GM21528 (cell line): ENCODE measurements around the gene SLCO4A1.

Source experiments
- ATAC-seq: cut with Tn5 transposase; IDR thresholded peaks from one replicate; pipeline ENCODE4 v1.9.1; 2021; ENCODE audit warnings: mild to moderate bottlenecking, moderate library complexity; ENCODE audit not compliant: unreplicated experiment, low FRiP score

The SLCO4A1 gene

DNA sequence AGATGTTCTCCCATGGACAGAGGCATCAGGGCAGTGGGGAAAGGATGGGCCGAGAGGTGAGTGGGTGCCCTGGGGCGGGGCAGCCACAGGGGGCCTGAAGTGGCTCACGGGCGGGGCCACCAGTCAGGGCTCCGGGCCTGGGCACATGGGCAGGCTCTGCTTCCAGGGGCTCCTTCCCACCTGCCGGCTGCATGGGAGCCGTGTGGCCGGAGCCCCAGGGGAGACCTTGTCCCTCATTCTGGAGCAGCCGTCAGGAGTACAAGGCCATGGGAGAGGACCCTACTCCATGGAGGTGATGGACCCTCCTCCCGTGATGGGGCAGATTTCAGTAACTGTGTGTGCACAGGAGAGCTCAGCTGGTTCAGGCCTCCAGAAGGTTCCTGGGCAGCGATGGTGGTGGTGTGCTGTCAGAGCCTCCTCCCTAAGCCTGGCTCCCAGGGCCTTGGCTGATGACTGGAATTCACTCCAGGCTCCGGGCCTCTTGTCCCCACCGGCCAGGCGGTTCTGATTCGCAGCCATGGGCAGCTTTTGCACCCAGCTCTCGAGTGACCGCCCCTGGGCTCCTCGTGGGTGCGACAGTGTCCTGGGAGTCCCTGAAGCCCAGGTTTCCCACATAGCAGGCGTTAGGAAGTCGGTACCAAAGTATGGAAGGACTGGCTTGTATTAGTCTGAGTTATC lies 6.2 kb downstream of the SLCO4A1 start:
- ATAC-seq: no peak

DNA sequence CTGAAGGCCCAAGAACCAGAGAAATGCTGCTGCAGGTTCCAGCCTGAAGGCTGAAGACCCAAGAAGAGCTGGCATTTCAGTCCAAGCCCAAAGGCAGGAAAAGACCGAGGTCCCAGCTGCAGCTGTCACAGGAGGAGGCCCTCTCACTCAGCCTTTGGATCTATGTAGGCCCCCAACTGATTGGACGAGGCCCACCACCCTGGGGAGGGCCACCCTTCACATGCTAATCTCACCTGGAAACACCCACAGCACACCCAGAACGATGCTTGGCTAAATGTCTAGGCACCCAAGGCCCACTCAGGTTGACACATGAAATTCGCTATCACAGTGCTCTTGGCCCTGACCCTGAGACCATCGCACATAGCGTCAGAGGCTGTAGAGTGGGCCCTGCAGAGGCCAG lies 6.8 kb downstream of the SLCO4A1 start:
- ATAC-seq: no peak

DNA sequence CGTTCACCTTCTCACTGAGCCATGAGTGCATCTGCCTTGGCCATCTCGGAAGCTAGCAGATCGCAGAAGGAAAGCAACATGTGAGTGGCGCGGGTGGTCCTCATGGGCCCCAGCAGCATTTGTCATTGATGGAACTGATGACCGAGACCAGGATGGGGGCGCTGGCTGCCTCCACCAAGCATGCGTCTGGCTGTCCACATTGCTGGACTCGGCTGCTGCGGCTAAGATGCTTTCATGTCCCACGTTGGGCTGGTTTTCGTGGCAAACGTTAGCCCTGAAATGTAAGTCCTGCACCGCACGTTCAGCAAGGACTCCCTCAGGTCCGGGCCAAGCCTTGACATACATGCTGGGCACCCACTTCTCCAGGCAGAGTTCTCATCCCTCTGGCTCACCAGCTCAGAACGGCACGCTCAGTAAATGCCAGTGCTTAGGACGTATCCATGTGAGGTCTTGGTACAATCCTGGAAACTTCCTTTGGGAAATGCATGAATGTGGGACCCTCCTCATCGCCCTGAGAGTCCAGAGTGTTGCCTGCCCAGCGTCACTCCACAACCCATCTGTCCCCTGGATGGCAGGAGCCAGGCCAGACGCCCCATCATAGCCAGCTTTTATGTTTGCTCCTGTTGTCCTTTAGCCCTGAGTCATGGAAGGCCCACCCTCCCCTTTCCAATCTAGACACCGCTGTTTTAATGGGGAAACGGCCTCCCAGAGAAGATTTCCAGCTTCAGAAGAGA lies 8.4 kb downstream of the SLCO4A1 start:
- ATAC-seq: no peak

DNA sequence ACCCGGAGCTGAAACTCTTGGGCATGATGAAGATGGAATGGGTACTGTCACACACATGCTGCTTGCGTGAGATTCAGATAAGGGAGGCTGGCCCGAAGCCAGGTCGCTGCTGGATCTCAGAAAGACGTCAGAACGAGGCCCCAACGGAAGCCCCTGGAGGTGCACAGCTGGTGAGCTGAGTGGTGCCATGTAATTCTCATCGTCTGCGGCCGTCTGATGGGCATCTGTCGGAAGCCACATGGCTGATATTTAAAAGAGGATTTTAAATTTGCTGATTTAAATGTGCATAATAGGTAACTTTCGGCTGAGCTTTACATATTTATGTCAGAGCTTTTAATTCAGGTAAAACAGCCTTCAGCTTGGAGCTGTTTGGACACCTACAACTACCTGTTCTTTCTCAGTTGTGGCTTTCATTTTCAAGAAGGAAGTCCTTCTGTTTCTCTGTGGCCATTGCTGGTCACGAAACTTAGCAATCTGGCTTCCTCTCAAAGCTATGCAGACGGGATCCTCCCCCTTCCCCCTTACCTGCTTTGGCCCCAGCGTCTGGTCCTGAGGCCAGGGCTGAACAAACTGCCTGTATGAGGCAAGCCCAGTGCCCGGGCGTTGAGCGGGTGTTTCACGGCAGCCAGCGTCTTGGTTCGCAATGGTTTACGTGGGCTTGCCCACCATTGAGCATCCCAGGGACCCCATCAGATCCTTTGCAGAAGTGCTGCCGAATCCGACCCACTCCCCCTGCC lies 9.2 kb downstream of the SLCO4A1 start:
- ATAC-seq: peak; percentile 59

DNA sequence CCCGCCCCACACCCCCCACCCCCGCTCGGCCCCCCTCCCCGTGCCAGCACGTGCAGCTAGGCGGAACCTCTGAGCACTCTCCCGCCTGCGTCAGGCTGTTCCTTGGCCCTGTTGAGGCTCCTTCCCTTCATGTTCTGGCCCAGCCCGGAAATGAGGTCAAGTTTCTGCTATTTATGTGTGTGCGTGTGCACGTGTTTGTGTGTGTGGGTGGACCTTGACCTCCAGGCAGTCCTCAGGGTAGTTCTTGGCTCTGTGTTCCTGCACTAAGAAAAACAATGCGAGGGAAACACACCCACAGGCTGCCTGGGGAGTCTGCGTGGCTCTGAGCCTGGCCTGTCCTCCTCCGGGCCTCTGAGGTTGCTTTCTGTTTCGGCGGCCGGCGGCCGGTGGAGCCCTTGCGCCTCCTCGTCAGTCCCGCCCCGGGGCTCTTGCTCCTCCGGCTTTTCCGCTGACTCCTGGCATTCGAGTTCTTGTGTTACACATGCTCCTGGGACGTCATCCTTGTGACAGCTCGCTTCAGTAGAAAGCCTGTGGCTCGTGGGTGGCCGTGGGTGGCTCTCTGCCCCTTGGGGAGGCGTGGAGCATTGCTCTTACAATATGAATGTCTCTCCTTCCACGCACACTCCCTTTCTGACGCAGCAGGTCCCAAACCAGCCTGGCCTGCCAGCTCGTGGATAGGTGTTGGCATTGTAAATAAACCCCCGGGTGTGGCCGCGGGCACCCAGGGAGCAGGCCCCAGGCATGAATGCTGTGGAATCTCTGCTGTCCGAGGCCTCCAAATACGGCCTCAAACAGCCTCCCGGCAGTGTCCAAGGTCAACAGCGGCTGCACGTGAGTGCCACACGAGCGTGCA lies 10.0 kb downstream of the SLCO4A1 start:
- peak; percentile 44 for ATAC-seq

DNA sequence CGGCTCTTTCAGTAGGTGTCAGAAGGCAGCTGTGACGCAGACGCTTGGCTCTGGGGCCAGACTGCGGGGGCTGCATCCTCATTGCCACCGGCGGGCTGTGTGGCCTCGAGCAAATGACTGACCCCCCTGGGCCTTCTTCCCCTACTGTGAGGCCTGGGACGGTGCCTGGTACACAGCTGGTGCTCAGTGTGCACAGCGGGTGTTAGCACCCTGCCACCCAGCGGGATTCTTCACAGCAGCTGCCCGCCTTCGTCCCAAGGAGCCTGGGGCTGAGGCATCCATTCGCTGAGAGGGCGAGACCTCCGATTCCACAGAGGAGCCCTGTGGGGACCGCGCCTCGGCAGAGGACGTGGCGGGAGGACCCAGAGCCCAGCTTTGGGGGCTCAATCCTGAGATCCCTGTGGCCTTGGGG lies 10.6 kb downstream of the SLCO4A1 start:
- no peak for ATAC-seq

DNA sequence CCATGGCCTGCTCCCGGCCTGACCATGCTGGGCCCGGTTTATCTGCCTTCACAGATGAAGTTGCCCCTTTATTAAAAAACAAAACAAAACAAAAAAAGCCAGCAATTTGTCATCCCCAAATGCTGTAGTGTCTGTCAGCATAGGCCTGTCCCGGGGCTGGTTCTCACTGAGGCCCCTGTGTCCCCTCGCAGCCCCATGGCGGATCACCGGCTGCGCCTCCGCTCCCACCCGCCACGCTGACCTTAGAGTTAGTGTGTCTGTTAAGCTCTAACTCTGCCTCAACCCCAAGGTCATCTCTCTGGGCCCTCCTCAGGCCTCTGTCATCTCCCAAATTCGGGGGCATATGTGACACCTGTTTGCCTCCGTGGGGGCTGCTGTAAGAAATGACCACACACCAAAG lies 11.1 kb downstream of the SLCO4A1 start:
- ATAC-seq: no peak

DNA sequence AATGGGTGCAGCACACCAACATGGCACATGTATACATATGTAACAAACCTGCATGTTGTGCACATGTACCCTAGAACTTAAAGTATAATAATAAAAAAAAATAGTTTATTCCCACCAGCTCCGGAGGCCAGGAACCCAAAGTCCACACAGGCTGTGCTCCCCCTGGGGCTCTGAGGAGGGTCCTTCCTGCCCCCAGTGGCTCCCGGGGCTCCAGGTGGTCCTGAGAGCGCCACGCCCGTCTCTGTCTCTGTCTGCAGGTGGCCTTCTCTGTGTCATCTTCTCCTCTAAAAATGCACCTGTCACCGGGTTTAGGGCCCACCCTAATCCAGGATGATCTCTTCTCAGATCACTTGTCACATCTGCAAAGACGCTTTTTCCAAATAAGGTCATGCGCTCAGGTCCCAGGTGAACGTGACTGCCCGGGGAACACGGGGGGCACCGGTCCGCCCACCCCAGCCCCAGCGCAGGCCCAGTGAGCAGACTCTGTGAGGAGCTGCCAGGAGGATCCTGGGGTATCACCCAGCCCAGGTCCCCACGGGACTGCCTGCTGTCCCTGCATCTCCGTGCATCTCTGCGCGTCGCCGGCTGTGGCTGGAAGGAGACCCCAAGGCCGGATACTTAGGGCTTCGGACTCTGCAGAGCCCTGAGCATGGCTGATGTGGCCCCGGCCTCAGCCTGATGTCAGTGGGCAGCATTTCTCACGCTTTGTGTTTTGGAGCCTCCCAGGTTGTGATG lies 11.8 kb downstream of the SLCO4A1 start:
- ATAC-seq: no peak

DNA sequence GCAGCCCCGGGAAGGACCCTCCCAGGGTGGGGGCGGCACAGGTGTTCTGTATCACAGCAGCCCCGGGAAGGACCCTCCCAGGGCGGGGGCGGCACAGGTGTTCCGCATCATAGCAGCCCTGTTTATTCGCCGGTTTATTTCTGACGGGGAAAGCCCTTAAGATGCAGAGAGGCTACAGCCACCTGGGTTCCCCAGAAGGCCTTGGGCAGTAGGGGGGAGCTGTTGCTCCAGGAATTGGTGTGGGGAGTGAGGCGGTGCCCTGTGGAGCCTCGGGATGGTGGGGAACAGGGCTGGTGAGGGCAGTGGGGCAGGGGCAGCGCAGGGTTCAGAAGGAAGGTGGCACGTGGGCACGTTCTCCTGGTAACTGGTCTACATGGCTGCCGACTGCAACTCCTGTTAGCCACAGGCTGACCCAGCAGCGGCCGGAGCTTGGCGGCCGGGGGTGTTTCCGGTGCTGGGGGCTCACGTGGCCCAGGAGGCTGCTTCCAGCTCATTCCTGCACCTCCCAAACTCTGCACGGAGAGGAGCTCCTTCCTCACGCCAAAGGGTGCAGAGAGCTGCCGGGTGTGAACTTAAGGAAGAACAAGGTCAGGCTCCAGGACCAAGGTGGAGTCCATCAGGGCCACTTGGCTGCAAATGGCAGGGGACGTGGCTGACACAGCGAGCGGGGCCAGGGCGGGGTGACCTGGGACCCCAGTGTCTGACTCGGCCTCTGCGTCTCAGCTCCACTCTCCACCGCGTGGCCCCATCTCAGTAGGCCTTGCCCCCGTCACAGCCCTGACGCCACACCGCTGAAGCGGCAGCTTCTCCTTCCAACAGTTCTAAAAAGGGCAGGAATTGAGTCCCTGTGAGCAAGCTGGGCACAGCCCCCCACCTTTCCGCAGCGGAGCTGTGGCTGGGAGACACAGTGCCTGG lies 13.2 kb downstream of the SLCO4A1 start:
- no peak for ATAC-seq

DNA sequence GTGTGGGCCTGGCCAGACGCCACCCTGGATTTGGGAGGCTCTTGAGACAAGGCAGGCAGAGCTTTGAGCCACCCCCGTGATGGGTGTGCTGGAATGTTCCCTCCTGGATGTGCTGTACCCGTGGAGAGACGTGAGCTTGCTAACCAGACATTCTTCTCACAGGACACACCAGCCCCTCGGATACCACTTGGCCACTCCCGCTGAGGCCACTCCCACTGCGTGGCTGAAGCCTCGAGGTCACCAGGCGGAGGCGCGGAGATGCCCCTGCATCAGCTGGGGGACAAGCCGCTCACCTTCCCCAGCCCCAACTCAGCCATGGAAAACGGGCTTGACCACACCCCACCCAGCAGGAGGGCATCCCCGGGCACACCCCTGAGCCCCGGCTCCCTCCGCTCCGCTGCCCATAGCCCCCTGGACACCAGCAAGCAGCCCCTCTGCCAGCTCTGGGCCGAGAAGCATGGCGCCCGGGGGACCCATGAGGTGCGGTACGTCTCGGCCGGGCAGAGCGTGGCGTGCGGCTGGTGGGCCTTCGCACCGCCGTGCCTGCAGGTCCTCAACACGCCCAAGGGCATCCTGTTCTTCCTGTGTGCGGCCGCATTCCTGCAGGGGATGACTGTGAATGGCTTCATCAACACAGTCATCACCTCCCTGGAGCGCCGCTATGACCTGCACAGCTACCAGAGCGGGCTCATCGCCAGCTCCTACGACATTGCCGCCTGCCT lies 14.1 kb downstream of the SLCO4A1 start:
- ATAC-seq: no peak

DNA sequence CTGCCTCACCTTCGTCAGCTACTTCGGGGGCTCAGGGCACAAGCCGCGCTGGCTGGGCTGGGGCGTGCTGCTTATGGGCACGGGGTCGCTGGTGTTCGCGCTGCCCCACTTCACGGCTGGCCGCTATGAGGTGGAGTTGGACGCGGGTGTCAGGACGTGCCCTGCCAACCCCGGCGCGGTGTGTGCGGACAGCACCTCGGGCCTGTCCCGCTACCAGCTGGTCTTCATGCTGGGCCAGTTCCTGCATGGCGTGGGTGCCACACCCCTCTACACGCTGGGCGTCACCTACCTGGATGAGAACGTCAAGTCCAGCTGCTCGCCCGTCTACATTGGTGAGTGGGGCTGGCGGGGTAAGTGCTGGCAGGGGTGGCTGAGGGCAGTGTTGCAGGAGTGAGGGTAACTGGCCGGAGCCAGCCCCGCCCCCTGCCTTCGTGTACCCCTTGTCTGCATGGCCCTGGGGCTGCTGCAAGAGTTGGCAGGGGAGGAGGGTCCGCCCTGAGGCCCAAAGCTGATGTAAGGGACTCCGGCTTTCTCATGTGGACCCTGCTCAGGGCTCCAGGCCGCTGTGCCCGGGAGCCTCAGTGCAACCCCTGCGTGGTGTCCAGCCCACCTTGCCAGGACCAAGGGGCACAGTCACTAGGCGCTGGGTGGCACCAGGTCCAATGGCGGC lies 14.8 kb downstream of the SLCO4A1 start:
- no peak for ATAC-seq

DNA sequence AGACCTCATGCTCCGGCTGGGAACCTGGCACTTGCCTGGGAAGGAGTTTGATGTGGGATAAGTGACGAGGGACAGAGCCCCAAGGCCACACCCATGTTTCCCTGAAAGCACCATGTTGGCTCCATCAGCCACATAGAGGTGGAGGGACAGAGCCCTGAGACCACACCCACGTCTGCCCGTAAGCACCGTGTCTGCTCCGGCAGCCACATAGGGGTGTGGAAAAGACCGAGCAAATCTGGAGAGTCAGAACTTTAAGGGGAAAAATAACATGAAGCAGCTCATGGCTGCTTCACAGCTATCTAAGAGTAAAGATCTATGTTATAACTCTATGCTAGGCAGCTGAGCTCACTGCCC lies 15.3 kb downstream of the SLCO4A1 start:
- no peak for ATAC-seq

DNA sequence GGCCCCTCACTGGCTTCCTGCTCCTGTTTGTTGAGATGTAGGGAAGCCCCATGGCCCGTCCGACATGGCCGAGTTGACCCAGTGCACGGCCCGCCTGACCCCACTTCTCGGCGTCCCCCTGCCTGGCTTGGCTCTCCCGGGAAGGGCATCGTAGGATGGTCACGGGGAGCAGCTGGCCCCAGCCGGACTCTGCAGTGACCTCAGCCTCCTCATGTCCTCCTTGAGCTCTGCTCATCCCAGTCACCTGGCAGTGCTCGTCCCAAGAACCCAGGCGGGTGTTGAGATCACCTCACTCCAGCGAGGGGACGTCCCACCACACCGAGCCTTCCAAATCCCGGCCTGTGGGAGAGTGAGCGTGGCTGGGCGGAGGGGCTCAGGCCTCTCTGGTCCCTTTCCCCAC lies 15.7 kb downstream of the SLCO4A1 start:
- ATAC-seq: no peak

DNA sequence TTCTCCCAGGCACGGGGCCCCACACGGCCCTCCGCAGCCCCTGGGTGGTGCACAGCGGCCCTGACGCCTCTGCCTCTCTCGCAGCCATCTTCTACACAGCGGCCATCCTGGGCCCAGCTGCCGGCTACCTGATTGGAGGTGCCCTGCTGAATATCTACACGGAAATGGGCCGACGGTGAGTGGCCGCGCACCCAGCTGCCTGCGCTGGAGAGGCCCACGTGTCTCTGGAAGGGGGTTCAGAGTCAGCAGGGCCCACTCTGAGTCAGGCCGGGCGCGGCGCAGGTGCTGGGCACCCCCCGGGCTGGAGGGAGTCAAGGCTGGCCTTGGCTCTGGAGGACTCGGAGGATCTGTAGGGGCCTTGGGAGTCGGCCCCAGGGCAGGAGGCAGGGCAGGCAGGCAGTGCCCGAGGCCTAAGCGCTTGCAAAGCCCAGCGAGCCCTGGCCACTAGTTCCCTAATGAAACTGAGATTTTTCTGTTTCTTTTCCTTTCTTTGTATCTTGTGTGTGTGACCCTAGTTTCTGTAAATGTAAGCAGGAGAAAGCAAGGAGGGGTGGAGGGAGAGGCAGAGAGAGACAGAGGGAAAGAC lies 16.4 kb downstream of the SLCO4A1 start:
- ATAC-seq: no peak

DNA sequence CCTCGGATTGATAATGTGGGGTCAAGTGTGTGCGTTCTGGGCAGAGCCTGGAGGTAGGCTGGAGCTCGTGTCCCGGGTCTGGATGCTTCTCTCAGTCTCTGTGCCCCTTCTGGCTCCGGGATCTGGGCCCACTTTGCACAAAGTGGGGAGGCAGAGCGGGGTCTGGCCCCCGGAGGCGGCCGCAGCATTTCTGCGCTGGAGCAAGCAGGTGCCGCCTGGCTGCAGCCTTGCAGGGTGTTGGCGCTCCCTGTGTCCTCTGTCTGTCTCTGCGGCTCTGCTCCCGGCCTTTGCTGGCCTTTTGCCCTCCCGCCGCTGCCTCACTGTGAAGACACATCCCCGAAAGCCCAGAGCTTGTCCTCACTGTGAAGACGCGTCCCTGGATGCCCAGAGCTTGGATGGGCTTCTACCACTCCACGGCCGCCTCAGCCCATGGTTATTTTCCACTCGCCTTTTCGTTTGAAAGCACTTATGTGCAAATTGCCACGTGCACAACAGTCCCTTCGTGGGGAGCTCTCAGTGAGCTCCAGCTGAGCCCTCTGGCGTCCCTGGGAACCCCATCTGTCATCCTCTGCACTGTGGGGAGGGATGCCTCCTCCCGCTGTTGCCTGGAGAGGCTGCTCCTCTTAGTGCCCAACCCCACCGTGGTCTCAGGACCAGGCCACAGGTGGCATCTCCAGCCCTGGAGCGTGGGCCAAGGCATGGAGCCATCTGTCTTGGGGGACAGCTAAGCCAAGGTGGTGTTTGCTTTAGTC lies 17.4 kb downstream of the SLCO4A1 start:
- no peak for ATAC-seq

DNA sequence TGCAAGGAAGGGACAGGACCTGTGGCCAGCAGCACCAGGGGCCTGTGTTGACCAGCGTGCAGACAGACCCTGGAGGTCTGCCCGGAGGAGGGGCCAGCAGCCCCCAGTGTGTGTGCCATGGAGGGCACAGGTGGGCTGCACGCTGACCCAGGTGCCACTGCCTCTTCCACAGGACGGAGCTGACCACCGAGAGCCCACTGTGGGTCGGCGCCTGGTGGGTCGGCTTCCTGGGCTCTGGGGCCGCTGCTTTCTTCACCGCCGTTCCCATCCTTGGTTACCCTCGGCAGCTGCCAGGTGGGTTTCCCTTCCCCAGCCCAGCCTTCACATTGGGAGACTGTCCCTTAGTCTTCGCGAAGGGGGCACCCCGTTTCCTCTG lies 17.9 kb downstream of the SLCO4A1 start:
- ATAC-seq: no peak

DNA sequence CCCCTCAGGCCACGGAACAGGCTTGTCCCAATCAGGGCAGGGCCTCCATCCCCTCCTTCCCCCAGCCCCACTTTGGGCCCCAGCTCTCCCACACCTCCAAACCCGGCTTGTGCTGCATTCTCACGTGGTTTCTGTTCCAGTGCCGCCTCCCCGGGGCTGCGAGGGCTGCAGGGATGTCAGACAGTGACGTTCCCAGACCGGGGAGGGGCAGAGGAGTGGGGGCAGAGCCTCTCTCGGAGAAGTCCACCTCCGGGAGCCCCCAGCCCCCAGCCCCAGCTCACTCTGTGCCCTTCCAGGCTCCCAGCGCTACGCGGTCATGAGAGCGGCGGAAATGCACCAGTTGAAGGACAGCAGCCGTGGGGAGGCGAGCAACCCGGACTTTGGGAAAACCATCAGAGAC lies 18.5 kb downstream of the SLCO4A1 start:
- ATAC-seq: no peak
